Measurements from ENCODE around the gene EP400.
"Not testable (repeated sequence)": the region's sequence is repeated elsewhere in the genome, so short reads cannot be mapped to it uniquely, and the experiment has no call there.

Gene EP400

DNA sequence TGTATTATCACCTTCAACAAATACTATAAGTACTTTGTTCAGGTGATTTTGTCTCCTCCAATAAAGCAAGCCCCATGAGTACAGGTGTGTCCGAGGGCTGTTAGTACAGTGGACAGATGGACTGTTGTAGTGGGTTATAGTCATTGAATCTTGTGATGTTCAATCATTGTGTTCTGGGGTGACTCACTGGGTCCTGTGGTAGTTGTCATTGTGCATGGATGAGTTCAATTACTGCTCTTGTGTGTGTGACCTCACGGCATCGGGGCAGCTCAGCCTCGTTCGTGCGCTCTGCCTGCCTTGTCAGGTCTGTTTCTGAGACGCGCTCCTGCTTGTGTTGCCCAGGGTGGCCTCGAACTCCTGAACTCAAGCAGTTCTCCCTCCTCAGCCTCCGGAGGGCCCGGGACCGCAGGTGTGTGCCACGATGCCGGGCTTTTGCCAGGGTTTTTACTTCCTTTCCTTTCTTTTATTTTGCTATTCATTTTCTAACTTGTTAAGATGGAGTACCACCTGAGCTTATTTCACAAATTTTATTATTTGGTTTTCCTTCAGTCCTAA, 122.2 kb downstream of the EP400 start:
- no peak for TF ChIP-seq POLR2AphosphoS5 (IDR thresholded peaks at IDR 0.05; ENCODE audit: low read depth, low read length)
- TF ChIP-seq TAF1 (IDR thresholded peaks at IDR 0.05; ENCODE audit: borderline replicate concordance, low read depth, low read length) = no peak
- TF ChIP-seq POLR2A (IDR thresholded peaks at IDR 0.05; ENCODE audit: low read depth, low read length) = no peak
- DNase-seq (ENCODE audit: insufficient read length) = no peak
- FAIRE-seq = no peak

GRCh38 chr12:132074216-132074615, 124.5 kb downstream of the EP400 start:
- TF ChIP-seq POLR2AphosphoS5 (IDR thresholded peaks at IDR 0.05; ENCODE audit: low read depth, low read length) (no peak), TAF1 (IDR thresholded peaks at IDR 0.05; ENCODE audit: borderline replicate concordance, low read depth, low read length) (no peak), POLR2A (IDR thresholded peaks at IDR 0.05; ENCODE audit: low read depth, low read length) (no peak)
- no peak for FAIRE-seq
- DNase-seq (ENCODE audit: insufficient read length) = no peak

GRCh38 chr12:132075026-132075713, 125.4 kb downstream of the EP400 start:
- TF ChIP-seq TAF1 (IDR thresholded peaks at IDR 0.05; ENCODE audit: borderline replicate concordance, low read depth, low read length) = no peak
- TF ChIP-seq POLR2A (IDR thresholded peaks at IDR 0.05; ENCODE audit: low read depth, low read length) = no peak
- TF ChIP-seq POLR2AphosphoS5 (IDR thresholded peaks at IDR 0.05; ENCODE audit: low read depth, low read length) = no peak
- DNase-seq (ENCODE audit: insufficient read length) = no peak
- FAIRE-seq = no peak

DNA sequence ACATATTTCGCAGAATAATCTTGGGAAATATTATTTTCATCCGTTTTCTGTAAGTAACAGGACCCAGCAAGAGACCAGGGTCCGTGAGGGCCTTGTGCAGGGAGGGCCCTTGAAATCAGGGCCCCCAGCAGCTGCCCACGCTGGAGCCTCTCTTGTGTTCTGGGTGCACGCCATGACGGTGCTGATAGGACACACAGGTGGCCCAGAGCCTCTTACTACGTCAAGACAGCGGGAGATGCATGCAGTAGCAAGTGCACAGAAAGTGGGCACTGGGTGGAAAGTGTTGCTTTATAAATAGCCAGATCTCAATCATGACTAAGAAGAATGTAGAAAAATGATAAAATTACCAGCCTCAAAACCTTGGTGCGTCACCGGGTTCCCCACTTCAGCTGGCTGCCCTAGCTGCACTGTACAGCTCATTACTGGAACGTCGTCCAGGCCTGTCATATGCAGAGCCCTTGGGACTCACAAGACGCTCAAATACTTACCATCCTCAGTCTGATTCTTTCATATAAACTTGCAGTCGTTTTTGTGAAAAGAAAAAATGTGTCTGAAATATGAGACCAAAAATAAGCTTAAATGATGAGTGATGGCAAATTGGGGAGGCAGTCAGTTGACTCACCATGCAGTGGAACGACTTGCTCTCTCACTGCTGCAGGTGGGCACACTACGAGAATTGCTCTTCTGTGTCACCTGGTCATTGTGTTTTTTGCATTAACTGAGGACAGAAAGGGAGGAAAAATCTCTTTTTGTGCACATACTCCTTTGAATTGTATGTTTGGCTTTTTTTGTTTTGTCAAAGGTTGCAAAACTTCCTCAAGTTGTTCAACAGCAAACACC, 126.2 kb downstream of the EP400 start:
- DNase-seq (ENCODE audit: insufficient read length) (no peak), FAIRE-seq (no peak)
- TF ChIP-seq POLR2A (IDR thresholded peaks at IDR 0.05; ENCODE audit: low read depth, low read length) (no peak), POLR2AphosphoS5 (IDR thresholded peaks at IDR 0.05; ENCODE audit: low read depth, low read length) (no peak), TAF1 (IDR thresholded peaks at IDR 0.05; ENCODE audit: borderline replicate concordance, low read depth, low read length) (no peak)

GRCh38 chr12:132076711-132077110, 127.0 kb downstream of the EP400 start:
- no peak for TF ChIP-seq POLR2AphosphoS5 (IDR thresholded peaks at IDR 0.05; ENCODE audit: low read depth, low read length)
- no peak for TF ChIP-seq POLR2A (IDR thresholded peaks at IDR 0.05; ENCODE audit: low read depth, low read length)
- no peak for TF ChIP-seq TAF1 (IDR thresholded peaks at IDR 0.05; ENCODE audit: borderline replicate concordance, low read depth, low read length)
- DNase-seq (ENCODE audit: insufficient read length) (no peak), FAIRE-seq (no peak)

DNA sequence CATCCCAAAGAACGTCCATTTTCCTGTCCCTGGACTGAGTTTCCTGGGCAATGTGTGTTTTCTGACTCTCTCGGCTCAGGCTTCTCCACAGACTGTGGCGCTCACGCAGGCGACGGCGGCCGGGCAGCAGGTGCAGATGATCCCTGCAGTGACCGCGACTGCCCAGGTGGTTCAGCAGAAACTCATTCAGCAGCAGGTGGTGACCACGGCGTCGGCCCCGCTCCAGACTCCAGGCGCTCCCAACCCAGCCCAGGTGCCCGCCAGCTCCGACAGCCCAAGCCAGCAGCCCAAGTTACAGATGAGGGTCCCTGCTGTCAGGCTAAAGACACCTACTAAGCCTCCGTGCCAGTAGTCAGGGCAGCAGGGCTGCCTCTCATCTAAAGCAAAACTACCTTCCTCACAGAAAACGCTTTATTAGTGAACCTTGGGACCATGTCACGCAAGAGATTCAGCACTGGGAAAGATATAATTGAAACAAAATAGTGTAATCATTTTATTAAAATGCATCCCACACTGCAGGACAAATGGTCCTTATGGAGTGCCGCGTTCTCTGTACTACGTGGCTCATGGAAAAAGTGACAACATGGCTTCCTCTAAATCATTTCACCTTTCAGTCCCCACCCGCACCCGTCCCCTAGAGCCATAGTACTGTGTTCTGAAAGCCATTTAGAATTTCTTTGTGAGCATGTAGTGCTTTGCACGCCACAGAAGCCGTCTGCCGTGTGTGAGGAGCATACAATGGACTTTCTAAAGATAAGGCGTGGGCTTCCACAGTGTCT, 127.8 kb downstream of the EP400 start:
- TF ChIP-seq POLR2A (IDR thresholded peaks at IDR 0.05; ENCODE audit: low read depth, low read length) (no peak), TAF1 (IDR thresholded peaks at IDR 0.05; ENCODE audit: borderline replicate concordance, low read depth, low read length) (no peak), POLR2AphosphoS5 (IDR thresholded peaks at IDR 0.05; ENCODE audit: low read depth, low read length) (no peak)
- no peak for DNase-seq (ENCODE audit: insufficient read length)
- FAIRE-seq = no peak

DNA sequence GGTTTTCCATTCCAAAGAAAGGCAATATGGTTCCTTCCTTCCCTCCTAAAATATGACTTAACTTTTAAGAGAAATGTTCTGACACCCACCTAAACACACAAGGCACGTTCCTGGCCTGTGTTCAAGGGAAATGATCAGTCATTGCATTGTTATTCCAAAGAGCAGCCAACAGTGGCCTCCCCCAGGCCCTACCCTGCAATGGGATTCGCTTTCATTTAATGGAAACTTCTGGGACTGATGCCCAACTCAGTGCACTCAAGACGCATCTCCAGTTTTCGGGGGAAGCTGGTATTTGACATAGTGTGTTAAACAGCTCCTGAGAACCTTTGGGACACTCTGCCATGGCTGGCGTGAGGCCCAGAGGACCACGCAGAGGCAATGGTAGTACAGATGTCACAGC, 128.4 kb downstream of the EP400 start:
- no peak for TF ChIP-seq POLR2A (IDR thresholded peaks at IDR 0.05; ENCODE audit: low read depth, low read length)
- no peak for TF ChIP-seq POLR2AphosphoS5 (IDR thresholded peaks at IDR 0.05; ENCODE audit: low read depth, low read length)
- TF ChIP-seq TAF1 (IDR thresholded peaks at IDR 0.05; ENCODE audit: borderline replicate concordance, low read depth, low read length) = no peak
- DNase-seq (ENCODE audit: insufficient read length) (no peak), FAIRE-seq (no peak)

DNA sequence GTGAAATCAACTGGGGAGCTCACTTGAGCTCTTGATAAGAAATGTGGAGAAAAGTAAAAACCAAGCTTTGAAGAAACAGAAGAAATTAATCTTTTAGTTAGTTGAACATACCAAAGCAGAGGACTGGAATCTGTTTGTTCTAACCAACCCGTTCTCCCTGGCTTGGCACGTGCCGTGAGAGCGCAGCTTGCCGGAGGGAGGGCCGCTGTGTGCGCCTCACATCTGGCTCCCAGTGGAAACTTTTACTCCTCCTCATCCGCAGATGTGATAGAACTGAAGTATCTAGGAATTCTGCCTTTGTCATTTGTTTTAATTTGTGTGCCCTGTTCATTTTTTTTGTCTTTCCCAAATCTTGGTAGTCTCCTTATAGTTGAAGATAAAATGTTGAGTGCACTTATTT, 129.5 kb downstream of the EP400 start:
- FAIRE-seq = no peak
- TF ChIP-seq POLR2A (IDR thresholded peaks at IDR 0.05; ENCODE audit: low read depth, low read length) (no peak), POLR2AphosphoS5 (IDR thresholded peaks at IDR 0.05; ENCODE audit: low read depth, low read length) (no peak), TAF1 (IDR thresholded peaks at IDR 0.05; ENCODE audit: borderline replicate concordance, low read depth, low read length) (no peak)

GRCh38 chr12:132079695-132080094, 130.0 kb downstream of the EP400 start:
- no peak for DNase-seq (ENCODE audit: insufficient read length)
- FAIRE-seq = peak; percentile 5
- TF ChIP-seq TAF1 (IDR thresholded peaks at IDR 0.05; ENCODE audit: borderline replicate concordance, low read depth, low read length) (no peak), POLR2A (IDR thresholded peaks at IDR 0.05; ENCODE audit: low read depth, low read length) (no peak), POLR2AphosphoS5 (IDR thresholded peaks at IDR 0.05; ENCODE audit: low read depth, low read length) (no peak)

More for the DNA sequence above, 129.5 kb downstream of the EP400 start:
- no peak for DNase-seq (ENCODE audit: insufficient read length)

DNA sequence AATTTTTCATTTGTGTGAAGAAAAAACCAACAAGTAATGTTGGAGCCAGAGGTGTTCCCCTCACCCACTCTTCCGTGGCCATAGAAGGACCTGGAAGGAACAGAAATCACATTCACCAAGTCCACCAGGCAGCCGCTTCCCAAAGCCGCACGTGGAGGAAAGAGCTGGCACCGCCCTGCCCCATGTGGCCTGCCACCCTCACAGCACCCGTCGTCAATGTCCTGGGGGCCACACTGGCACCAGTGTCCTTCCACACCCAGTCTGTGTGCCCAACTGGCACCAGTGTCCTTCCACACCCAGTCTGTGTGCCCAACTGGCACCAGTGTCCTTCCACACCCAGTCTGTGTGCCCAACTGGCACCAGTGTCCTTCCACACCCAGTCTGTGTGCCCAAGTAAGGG, 130.8 kb downstream of the EP400 start:
- not testable (repeated sequence) for FAIRE-seq; DNase-seq (ENCODE audit: insufficient read length)

- no peak for TF ChIP-seq POLR2AphosphoS5 (IDR thresholded peaks at IDR 0.05; ENCODE audit: low read depth, low read length)
- no peak for TF ChIP-seq POLR2A (IDR thresholded peaks at IDR 0.05; ENCODE audit: low read depth, low read length)
- DNase-seq (ENCODE audit: insufficient read length) (no peak), FAIRE-seq (no peak)
These were observed 131.7 kb downstream of the EP400 start for GRCh38 chr12:132081423-132081822.
